Measurements from ENCODE around the gene FRMPD4. TPM values are rescaled to one million over a fixed set of nuclear protein-coding genes. Genes with fewer than 3 reads are reported as not detected.
"Not testable (repeated sequence)": the region's sequence is repeated elsewhere in the genome, so short reads cannot be mapped to it uniquely, and the experiment has no call there.

FRMPD4 gene
- total RNA-seq, 4 donors from 2014 or later: not detected

- Histone ChIP-seq H3K9me3 (no peaks in the 10 kb centered on the region), H3K27me3 (no peaks in the 10 kb centered on the region), H3K4me3 (replicated peaks in 1 of 3) (no peak overlapping the region), H3K36me3 (no peaks in the 10 kb centered on the region), H3K27ac (no peak overlapping the region), H3K4me1 (no peaks in the 10 kb centered on the region)
- TF ChIP-seq CTCF (IDR thresholded peaks at IDR 0.05) (no peak), POLR2A (IDR thresholded peaks at IDR 0.05) (no peak)
- 96 to 100% methylated on average over 2 of the region's 2 CpGs for WGBS, 2 donors
- no peak for DNase-seq
- intact Hi-C loops (cut with DNase I): no loop called here
Observed at GRCh38 chrX:12162420-12162819, 24.1 kb downstream of the FRMPD4 start.

- H3K4me1 ChIP-seq; intact Hi-C loops (cut with DNase I); DNase-seq; H3K27me3 ChIP-seq; H3K36me3 ChIP-seq; H3K9me3 ChIP-seq; H3K4me3 ChIP-seq (replicated peaks in 1 of 3); H3K27ac ChIP-seq: not testable (repeated sequence)
- WGBS, 2 donors: 93 to 98% methylated on average over 3 of the region's 3 CpGs
Observed at GRCh38 chrX:12164180-12164579, 25.9 kb downstream of the FRMPD4 start.

- WGBS, 2 donors: 71 to 73% methylated on average over 3 of the region's 3 CpGs
- Histone ChIP-seq H3K27ac (no peak overlapping the region), H3K9me3 (no peaks in the 10 kb centered on the region), H3K4me1 (no peaks in the 10 kb centered on the region), H3K4me3 (replicated peaks in 1 of 3) (no peak overlapping the region), H3K27me3 (no peaks in the 10 kb centered on the region), H3K36me3 (no peaks in the 10 kb centered on the region)
- DNase-seq: no peak
- no peak for TF ChIP-seq CTCF (IDR thresholded peaks at IDR 0.05)
- TF ChIP-seq POLR2A (IDR thresholded peaks at IDR 0.05): no peak
- intact Hi-C loops (cut with DNase I): no loop called here
Observed at GRCh38 chrX:12170755-12171154, 32.5 kb downstream of the FRMPD4 start.

GRCh38 chrX:12174358-12174757 is 36.1 kb downstream of the FRMPD4 start:
- intact Hi-C loops (cut with DNase I): no loop called here
- 74 to 83% methylated on average over 2 of the region's 2 CpGs for WGBS, 2 donors

GRCh38 chrX:12197030-12197429 is 58.8 kb downstream of the FRMPD4 start:
- Histone ChIP-seq H3K27ac (no peak overlapping the region), H3K27me3 (no peaks in the 10 kb centered on the region), H3K4me3 (replicated peaks in 1 of 3) (no peak overlapping the region), H3K9me3 (no peaks in the 10 kb centered on the region), H3K36me3 (no peaks in the 10 kb centered on the region), H3K4me1 (no peaks in the 10 kb centered on the region)
- TF ChIP-seq CTCF (IDR thresholded peaks at IDR 0.05) (no peak), POLR2A (IDR thresholded peaks at IDR 0.05) (no peak)
- intact Hi-C loops (cut with DNase I): no loop called here
- no peak for DNase-seq
- 81 to 96% methylated on average over 2 of the region's 2 CpGs for WGBS, 2 donors

More at GRCh38 chrX:12174358-12174757, 36.1 kb downstream of the FRMPD4 start:
- no peak overlapping the region for H3K27ac ChIP-seq
- no peaks in the 10 kb centered on the region for H3K4me1 ChIP-seq
- TF ChIP-seq CTCF (IDR thresholded peaks at IDR 0.05) (no peak), POLR2A (IDR thresholded peaks at IDR 0.05) (no peak)
- no peak overlapping the region for H3K4me3 ChIP-seq (replicated peaks in 1 of 3)
- H3K9me3 ChIP-seq: no peaks in the 10 kb centered on the region
- H3K36me3 ChIP-seq: no peaks in the 10 kb centered on the region
- no peaks in the 10 kb centered on the region for H3K27me3 ChIP-seq
- DNase-seq: no peak

GRCh38 chrX:12206413-12206812 is 68.1 kb downstream of the FRMPD4 start:
- 83 to 100% methylated on average over 1 of the region's 1 CpG for WGBS, 2 donors
- no peaks in the 10 kb centered on the region for H3K4me1 ChIP-seq
- TF ChIP-seq CTCF (IDR thresholded peaks at IDR 0.05) (no peak), POLR2A (IDR thresholded peaks at IDR 0.05) (no peak)
- no peaks in the 10 kb centered on the region for H3K36me3 ChIP-seq
- no peak overlapping the region for H3K4me3 ChIP-seq (replicated peaks in 1 of 3)
- intact Hi-C loops (cut with DNase I): no loop called here
- H3K9me3 ChIP-seq: no peaks in the 10 kb centered on the region
- no peak for DNase-seq
- H3K27me3 ChIP-seq: no peaks in the 10 kb centered on the region
- H3K27ac ChIP-seq: no peak overlapping the region
